HG02884 (cell line): ENCODE results near the gene HECW1.
"Not testable (repeated sequence)": the region's sequence is repeated elsewhere in the genome, so short reads cannot be mapped to it uniquely, and the experiment has no call there.

Source experiments
- ATAC-seq: cut with Tn5 transposase; IDR thresholded peaks from one replicate; pipeline ENCODE4 v1.9.1; 2021; ENCODE audit warnings: mild to moderate bottlenecking, moderate library complexity; ENCODE audit not compliant: unreplicated experiment

Gene HECW1

DNA sequence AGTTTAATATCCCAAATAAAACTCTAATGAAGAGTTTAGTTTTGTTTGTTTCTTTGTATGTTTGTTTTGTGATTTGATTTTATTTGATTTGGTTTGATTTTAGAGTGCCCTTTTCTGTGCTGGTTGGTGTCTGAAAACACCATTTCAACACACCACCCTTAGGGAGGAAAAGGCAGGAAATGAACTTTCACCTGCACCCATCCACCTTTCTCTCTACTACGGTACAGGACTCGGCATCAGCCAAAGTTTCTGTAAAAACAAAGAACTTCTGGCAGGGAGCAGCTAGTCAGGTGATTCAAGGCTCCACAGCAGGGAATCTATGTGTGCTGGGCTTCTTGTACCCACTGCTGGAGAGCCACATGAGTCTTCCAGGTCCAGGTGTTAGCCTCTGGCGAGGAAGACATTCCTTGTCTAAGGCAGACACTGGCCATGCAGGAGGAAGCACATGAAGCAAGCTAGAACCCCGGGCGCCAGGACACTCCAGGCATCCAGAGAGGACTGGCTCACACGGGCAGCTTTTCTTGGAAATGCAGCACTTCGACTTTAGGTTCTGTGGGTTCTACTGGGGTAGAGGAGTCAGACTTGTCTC lies 448.4 kb downstream of the HECW1 start:
- no peak for ATAC-seq

GRCh38 chr7:43562383-43562782 lies 449.9 kb downstream of the HECW1 start:
- no peak for ATAC-seq

DNA sequence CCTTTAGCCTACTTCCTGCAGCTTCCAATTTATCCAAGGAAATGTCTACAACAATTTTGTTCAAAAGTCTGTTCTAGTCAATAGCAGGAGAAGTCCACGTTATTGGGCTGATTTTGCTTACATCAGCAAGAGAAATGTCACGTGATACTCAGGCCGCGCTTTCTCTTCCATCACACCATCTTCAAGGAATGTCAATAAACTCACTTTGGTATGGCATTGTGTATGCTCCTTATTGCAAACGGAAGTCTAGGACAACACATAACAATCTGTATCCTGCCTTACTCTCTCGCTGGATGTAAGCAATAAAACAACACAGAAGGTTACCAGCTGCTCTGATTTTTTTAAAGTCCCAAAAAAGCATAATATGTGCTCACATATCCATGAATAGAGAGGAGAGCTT lies 453.3 kb downstream of the HECW1 start:
- ATAC-seq = no peak

- ATAC-seq = no peak
These were observed 456.1 kb downstream of the HECW1 start for GRCh38 chr7:43568529-43568928.

DNA sequence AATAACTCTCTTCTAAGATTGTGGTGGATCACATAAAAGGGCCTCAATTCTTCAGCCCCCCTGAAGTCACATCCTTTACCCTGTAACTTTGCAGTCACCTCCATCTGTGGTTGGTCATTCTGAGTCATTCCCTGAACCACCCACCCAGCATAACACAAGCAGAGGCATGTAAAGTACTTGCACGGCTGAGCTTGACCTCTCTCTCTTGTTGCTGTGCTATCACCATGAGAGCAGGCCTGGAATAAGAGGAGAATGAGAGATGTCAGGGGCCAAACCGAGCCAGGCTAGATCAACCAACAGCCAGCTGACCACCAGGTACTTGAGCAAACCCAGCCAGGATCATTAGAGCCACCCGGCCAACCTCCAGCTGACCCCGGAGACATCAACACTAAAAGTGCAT lies 457.0 kb downstream of the HECW1 start:
- ATAC-seq = peak; percentile 83

DNA sequence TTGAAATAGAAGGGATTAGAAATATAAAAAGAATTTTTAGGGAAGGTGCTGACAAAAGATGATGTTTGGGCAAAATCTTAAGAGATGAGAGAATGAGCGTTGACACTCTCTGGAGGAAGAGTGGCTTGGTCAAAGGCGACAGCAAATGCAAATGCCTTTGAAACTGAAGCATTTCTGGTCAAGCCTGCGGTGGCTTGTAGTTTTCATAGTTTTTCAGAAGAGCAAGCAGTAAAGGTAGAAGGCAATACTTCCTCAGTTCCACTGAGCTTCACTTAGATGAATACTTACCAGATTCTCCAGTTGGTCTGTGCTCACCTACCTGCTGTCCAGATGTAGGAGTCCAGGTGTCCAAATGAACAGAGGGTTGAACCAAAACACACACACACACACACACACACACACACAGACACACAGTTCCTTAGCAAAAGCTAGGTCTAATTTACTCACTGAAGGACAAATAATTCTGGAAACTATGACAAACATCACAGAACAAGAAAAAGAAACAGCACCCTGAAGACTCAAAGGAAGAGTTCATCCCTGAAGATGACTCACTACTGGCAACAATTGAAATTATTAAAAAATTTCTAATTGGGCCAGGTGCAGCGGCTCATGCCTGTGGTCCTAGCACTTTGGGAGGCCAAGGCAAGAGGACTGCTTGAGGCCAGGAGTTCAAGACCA lies 458.4 kb downstream of the HECW1 start:
- peak; percentile 69 for ATAC-seq

- ATAC-seq = no peak
These were observed 460.1 kb downstream of the HECW1 start for GRCh38 chr7:43572516-43573049.

GRCh38 chr7:43573832-43574231 lies 461.4 kb downstream of the HECW1 start:
- not testable (repeated sequence) for ATAC-seq

DNA sequence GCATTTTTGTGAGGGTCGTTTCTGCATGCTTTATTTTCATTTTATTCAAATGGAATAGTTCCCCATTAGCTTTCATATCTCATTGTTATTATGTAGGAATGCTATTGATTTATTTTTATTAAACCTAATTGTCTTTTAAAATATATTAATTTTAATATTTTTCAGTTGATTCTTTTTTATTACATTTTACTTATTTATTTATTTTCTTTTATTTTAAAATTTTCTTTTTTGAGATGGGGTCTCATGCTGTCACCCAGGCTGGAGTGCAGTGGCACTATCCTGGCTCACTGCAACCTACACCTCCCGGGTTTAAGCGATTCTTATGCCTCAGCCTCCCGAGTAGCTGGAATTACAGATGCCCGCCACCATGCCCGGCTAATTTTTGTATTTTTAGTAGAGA lies 463.1 kb downstream of the HECW1 start:
- ATAC-seq = no peak

GRCh38 chr7:43576241-43576640 lies 463.8 kb downstream of the HECW1 start:
- no peak for ATAC-seq

- ATAC-seq = no peak
These were observed 465.1 kb downstream of the HECW1 start for GRCh38 chr7:43577485-43577951.

GRCh38 chr7:43582503-43583423 lies 470.3 kb downstream of the HECW1 start, which contains the start of gene STK17A:
TSS of gene STK17A (plus strand) at chr7:43583108. CDS start at chr7:43583244, 136 bp downstream.
- ATAC-seq = peak; percentile 69

- peak; percentile 11 for ATAC-seq
These were observed 471.2 kb downstream of the HECW1 start for GRCh38 chr7:43583424-43584194.

GRCh38 chr7:43584195-43584586 lies 471.7 kb downstream of the HECW1 start:
- ATAC-seq = no peak

- ATAC-seq = not testable (repeated sequence)
These were observed 472.3 kb downstream of the HECW1 start for GRCh38 chr7:43584733-43585132.

DNA sequence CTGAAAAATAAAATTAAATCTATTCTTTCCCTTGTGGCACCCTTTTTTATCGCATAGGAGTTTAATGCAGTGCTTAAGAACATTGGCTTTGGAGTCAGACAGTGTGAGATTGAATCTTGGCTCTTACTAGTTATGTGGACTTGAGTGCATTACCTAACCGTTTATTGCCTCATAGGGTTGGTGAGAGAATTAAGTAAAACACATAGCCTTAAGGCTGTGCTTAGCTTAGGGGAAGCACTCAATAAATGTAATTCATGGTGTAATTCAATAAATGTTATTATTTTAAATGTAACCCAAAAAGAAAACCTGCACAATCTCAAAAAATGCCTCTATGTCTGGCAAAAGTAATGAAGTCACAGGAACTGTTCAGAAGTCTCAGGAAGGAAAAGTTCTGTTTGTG lies 473.1 kb downstream of the HECW1 start:
- ATAC-seq = no peak

GRCh38 chr7:43586251-43586900 lies 473.9 kb downstream of the HECW1 start:
- no peak for ATAC-seq

DNA sequence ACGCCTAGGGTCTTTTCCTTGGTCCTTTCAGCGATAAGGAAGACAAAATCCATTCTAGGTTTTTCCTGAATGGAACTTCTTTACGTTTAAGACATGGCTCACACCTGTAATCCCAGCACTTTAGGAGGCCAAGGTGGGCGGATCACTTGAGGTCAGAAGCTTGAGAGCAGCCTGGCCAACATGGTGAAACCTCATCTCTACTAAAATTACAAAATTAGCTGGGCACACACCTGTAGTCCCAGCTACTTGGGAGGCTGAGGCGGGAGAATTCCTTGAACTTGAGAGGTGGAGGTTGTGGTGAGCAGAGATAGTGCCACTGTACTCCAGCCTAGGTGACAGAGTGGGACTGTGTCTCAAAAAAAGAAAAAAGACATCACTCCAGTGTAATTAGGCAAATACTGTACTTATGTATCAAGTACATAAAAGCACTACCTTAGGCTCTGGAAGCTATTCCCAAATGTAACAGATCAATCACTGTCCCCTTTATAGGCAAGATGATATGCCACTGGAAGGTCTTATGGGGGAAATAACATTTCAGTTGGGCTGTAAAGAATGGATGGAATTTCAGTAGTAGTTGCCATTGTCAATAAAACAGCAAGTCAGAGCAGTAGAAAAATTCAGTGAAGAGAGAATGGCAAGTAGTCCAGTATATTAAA lies 476.2 kb downstream of the HECW1 start:
- ATAC-seq = no peak

DNA sequence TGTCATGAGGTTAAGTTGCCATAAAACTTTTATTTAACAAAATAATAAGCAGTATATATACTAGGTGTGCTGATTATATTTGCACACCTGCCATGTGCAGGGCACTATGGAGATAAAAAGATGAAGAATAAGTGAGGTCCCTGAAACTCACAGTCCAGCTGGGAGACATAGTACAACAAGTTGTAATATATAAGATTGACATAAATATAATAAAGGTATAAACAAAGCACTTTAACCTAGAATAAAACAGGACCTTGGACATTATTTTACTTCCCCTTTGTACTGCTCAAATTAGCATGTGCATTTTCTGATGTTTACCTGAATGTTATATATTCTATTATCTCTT lies 476.7 kb downstream of the HECW1 start:
- no peak for ATAC-seq

DNA sequence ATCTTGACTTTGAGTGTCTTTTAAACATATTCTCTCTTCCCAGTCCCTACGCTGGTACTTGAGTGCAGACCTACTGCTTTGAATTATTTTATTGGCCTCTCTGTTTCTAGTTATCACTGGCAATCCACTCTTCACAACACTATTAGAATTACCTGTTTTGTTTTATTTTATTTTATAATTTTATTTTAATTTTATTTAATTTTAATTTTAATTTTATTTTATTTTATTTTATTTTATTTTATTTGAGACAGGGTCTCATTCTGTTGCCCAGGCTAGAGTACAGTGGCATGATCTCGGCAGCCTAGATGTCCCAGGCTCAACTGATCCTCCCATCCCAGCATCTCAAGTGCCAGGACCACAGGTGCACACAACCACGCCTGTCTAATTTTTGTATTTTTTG lies 477.3 kb downstream of the HECW1 start:
- ATAC-seq = no peak
